Uterus (tissue), 2 donors: ENCODE results near the gene VAPA.

Experiments used
- CTCF ChIP-seq, 4 experiments: fragments of 200-600 bp in 2 of 4; fragments of 450-650 bp in 2 of 4; sonication (generic) in 2 of 4; IDR thresholded peaks; one replicate each; pipeline ENCODE4 v1.5.1; 2016 to 2019; ENCODE audit warnings: antibody characterized with exemption in 4 of 4, mild to moderate bottlenecking in 2 of 4, moderate library complexity in 1 of 4
- POLR2A ChIP-seq, 2 donors: fragments of 450-650 bp; IDR thresholded peaks; one replicate each; pipeline ENCODE4 v1.6.1; 2016; ENCODE audit warnings: antibody characterized with exemption in 2 of 2, mild to moderate bottlenecking in 1 of 2, moderate library complexity in 1 of 2

GRCh38 chr18:9918016-9918680, 4.3 kb downstream of the VAPA start:
- TF ChIP-seq POLR2A (IDR thresholded peaks at IDR 0.05), result no peak
- no peak for TF ChIP-seq CTCF (IDR thresholded peaks at IDR 0.05)
